WTC11 (cell line): ENCODE measurements around the gene USP22. TPM values are rescaled to one million over a fixed set of nuclear protein-coding genes. Genes with fewer than 3 reads are reported as not detected.

Experiments used
- ATF1 ChIP-seq: sonication (generic); formaldehyde crosslinking; IDR thresholded peaks from 2 replicates; pipeline ENCODE4 v1.8.1; 2023; ENCODE audit warnings: mild to moderate bottlenecking, moderate library complexity, missing genetic modification reagents
- CTCF ChIP-seq: fragments of 200-600 bp; IDR thresholded peaks from 2 replicates; pipeline ENCODE4 v1.8.0; 2022; ENCODE audit warnings: antibody characterized with exemption
- E2F1 ChIP-seq: sonication (generic); formaldehyde crosslinking; IDR thresholded peaks from 2 replicates; pipeline ENCODE4 v1.8.0; 2022; ENCODE audit warnings: mild to moderate bottlenecking, missing genetic modification reagents
- E2F5 ChIP-seq: sonication (generic); formaldehyde crosslinking; IDR thresholded peaks from 2 replicates; pipeline ENCODE4 v1.8.1; 2022; ENCODE audit warnings: mild to moderate bottlenecking, moderate library complexity, missing genetic modification reagents
- FOXP1 ChIP-seq: sonication (generic); formaldehyde crosslinking; IDR thresholded peaks from 2 replicates; pipeline ENCODE4 v1.8.0; 2022; ENCODE audit warnings: missing genetic modification reagents, mild to moderate bottlenecking, moderate library complexity, borderline replicate concordance
- HMGXB4 ChIP-seq: sonication (generic); formaldehyde crosslinking; IDR thresholded peaks from 2 replicates; pipeline ENCODE4 v1.8.1; 2023; ENCODE audit warnings: mild to moderate bottlenecking, moderate library complexity, missing genetic modification reagents
- NFYB ChIP-seq: sonication (generic); formaldehyde crosslinking; conservative IDR thresholded peaks from 2 replicates; pipeline ENCODE4 v1.8.0; 2022; ENCODE audit warnings: low read depth, missing genetic modification reagents
- SMAD4 ChIP-seq: sonication (generic); formaldehyde crosslinking; IDR thresholded peaks from 2 replicates; pipeline ENCODE4 v1.8.0; 2022; ENCODE audit warnings: mild to moderate bottlenecking, missing genetic modification reagents
- SP1 ChIP-seq: sonication (generic); formaldehyde crosslinking; conservative IDR thresholded peaks from 2 replicates; pipeline ENCODE4 v1.8.1; 2022; ENCODE audit warnings: missing genetic modification reagents
- ZBTB21 ChIP-seq: sonication (generic); formaldehyde crosslinking; IDR thresholded peaks from 2 replicates; pipeline ENCODE4 v1.8.1; 2023; ENCODE audit warnings: mild to moderate bottlenecking, missing genetic modification reagents, borderline replicate concordance
- ZNF121 ChIP-seq: sonication (generic); formaldehyde crosslinking; IDR thresholded peaks from 2 replicates; pipeline ENCODE4 v1.8.0; 2023; ENCODE audit warnings: missing genetic modification reagents
- ZNF281 ChIP-seq: sonication (generic); formaldehyde crosslinking; IDR thresholded peaks from 2 replicates; pipeline ENCODE4 v1.8.0; 2023; ENCODE audit warnings: mild to moderate bottlenecking, missing genetic modification reagents
- total RNA-seq: library from RNA; stranded (reverse); gene quantifications from 3 replicates; pipeline ENCODE4 v1.2.3, GENCODE V29; 2021
- TF ChIP-seq, protein P1 (sequence below): sonication (generic); formaldehyde crosslinking; IDR thresholded peaks from 2 replicates; pipeline ENCODE4 v1.8.0; 2022; ENCODE audit warnings: mild to moderate bottlenecking, missing genetic modification reagents
- TF ChIP-seq, protein P2 (sequence below): fragments of 250-450 bp; sonication (Bioruptor Pico); IDR thresholded peaks from 2 replicates; pipeline ENCODE4 v1.9.0; 2021; ENCODE audit warnings: mild to moderate bottlenecking, borderline replicate concordance
- TF ChIP-seq, protein P3 (sequence below): sonication (generic); formaldehyde crosslinking; IDR thresholded peaks from 2 replicates; pipeline ENCODE4 v1.8.0; 2023; ENCODE audit warnings: missing genetic modification reagents, mild to moderate bottlenecking, borderline replicate concordance

The USP22 gene
- total RNA-seq, 1 experiment from 2014 or later = 289 TPM

DNA sequence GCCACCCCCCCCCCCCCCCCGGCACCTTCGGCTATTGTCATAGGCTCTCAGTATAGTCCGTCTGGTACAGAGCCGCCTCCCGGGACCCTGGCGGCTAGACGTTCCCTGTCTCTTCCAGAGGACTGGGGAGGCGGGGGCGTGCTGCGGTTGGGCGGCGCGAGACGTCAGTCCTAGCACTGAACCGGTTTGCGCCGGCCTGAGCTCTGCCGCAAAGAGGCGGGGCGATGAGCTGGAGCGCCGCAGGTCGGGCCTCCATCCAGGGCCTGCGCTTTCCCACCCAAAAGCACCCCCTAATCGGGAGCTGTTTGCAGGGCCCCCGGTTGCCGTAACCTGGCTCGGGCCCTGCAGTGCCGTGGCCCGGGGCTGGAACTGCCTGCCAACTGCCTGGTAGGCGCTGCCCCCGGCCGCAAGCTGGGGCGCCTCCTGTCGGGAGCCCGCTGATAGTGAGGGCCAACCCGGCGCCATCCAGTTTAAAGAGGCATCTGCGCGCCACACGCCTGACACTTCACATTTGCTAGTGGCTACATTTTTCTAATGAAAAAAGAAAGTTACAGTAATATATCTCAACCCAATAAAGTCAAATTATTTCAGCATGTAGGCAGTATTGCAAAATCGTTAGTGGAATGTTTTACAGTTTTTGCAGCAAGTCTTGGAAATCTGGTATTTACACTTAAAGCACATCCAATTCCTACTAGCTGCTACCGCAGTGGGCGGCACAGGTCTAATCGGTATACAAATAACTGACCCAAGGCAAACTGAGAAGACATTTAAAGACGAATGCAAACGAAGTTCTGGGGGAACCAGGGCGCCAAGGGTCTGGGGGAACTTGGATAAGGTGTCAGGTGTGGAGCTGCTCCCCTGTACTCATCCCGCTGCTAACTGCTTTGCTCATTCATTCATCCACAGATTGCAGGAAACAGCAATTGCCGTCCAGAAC is 753 bp upstream of the USP22 start (continued):
- peak; percentile 47 for TF ChIP-seq HMGXB4 (CRISPR knock-in tag)
- no peak for TF ChIP-seq ATF1 (CRISPR knock-in tag)
- no peak for TF ChIP-seq ZBTB21 (CRISPR knock-in tag)
- no peak for TF ChIP-seq E2F1
- TF ChIP-seq, protein P1, sequence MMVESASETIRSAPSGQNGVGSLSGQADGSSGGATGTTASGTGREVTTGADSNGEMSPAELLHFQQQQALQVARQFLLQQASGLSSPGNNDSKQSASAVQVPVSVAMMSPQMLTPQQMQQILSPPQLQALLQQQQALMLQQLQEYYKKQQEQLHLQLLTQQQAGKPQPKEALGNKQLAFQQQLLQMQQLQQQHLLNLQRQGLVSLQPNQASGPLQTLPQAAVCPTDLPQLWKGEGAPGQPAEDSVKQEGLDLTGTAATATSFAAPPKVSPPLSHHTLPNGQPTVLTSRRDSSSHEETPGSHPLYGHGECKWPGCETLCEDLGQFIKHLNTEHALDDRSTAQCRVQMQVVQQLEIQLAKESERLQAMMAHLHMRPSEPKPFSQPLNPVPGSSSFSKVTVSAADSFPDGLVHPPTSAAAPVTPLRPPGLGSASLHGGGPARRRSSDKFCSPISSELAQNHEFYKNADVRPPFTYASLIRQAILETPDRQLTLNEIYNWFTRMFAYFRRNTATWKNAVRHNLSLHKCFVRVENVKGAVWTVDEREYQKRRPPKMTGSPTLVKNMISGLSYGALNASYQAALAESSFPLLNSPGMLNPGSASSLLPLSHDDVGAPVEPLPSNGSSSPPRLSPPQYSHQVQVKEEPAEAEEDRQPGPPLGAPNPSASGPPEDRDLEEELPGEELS (CRISPR knock-in tag) = 0 out of 2 replicates have a peak, but pooled peaks have one; percentile 24
- TF ChIP-seq E2F5 = no peak
- TF ChIP-seq, protein P2, sequence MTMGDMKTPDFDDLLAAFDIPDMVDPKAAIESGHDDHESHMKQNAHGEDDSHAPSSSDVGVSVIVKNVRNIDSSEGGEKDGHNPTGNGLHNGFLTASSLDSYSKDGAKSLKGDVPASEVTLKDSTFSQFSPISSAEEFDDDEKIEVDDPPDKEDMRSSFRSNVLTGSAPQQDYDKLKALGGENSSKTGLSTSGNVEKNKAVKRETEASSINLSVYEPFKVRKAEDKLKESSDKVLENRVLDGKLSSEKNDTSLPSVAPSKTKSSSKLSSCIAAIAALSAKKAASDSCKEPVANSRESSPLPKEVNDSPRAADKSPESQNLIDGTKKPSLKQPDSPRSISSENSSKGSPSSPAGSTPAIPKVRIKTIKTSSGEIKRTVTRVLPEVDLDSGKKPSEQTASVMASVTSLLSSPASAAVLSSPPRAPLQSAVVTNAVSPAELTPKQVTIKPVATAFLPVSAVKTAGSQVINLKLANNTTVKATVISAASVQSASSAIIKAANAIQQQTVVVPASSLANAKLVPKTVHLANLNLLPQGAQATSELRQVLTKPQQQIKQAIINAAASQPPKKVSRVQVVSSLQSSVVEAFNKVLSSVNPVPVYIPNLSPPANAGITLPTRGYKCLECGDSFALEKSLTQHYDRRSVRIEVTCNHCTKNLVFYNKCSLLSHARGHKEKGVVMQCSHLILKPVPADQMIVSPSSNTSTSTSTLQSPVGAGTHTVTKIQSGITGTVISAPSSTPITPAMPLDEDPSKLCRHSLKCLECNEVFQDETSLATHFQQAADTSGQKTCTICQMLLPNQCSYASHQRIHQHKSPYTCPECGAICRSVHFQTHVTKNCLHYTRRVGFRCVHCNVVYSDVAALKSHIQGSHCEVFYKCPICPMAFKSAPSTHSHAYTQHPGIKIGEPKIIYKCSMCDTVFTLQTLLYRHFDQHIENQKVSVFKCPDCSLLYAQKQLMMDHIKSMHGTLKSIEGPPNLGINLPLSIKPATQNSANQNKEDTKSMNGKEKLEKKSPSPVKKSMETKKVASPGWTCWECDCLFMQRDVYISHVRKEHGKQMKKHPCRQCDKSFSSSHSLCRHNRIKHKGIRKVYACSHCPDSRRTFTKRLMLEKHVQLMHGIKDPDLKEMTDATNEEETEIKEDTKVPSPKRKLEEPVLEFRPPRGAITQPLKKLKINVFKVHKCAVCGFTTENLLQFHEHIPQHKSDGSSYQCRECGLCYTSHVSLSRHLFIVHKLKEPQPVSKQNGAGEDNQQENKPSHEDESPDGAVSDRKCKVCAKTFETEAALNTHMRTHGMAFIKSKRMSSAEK (CRISPR knock-in tag) = 0 out of 2 replicates have a peak, but pooled peaks have one; percentile 42
- TF ChIP-seq SMAD4 = 0 out of 2 replicates have a peak, but pooled peaks have one; percentile 40
- no peak for TF ChIP-seq FOXP1 (CRISPR knock-in tag)
- no peak for TF ChIP-seq ZNF121 (CRISPR knock-in tag)
- TF ChIP-seq SP1 (CRISPR knock-in tag) = peak; percentile 19
- TF ChIP-seq, protein P3, sequence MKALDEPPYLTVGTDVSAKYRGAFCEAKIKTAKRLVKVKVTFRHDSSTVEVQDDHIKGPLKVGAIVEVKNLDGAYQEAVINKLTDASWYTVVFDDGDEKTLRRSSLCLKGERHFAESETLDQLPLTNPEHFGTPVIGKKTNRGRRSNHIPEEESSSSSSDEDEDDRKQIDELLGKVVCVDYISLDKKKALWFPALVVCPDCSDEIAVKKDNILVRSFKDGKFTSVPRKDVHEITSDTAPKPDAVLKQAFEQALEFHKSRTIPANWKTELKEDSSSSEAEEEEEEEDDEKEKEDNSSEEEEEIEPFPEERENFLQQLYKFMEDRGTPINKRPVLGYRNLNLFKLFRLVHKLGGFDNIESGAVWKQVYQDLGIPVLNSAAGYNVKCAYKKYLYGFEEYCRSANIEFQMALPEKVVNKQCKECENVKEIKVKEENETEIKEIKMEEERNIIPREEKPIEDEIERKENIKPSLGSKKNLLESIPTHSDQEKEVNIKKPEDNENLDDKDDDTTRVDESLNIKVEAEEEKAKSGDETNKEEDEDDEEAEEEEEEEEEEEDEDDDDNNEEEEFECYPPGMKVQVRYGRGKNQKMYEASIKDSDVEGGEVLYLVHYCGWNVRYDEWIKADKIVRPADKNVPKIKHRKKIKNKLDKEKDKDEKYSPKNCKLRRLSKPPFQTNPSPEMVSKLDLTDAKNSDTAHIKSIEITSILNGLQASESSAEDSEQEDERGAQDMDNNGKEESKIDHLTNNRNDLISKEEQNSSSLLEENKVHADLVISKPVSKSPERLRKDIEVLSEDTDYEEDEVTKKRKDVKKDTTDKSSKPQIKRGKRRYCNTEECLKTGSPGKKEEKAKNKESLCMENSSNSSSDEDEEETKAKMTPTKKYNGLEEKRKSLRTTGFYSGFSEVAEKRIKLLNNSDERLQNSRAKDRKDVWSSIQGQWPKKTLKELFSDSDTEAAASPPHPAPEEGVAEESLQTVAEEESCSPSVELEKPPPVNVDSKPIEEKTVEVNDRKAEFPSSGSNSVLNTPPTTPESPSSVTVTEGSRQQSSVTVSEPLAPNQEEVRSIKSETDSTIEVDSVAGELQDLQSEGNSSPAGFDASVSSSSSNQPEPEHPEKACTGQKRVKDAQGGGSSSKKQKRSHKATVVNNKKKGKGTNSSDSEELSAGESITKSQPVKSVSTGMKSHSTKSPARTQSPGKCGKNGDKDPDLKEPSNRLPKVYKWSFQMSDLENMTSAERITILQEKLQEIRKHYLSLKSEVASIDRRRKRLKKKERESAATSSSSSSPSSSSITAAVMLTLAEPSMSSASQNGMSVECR (CRISPR knock-in tag) = 0 out of 2 replicates have a peak, but pooled peaks have one; percentile 59
- TF ChIP-seq NFYB = peak; percentile 58
- TF ChIP-seq CTCF = peak; percentile 35; the same call in 1 of the 2 replicates
- no peak for TF ChIP-seq ZNF281 (CRISPR knock-in tag)
